CD14-positive monocyte (primary cell): Measurements from ENCODE around the gene TMTC1. TPM values are rescaled to one million over a fixed set of nuclear protein-coding genes. Genes with fewer than 3 reads are reported as not detected.
A peak's percentile ranks its signal among the peaks of the same experiment; 100 is the strongest.

Experiments used
- DNase-seq, 3 donors: peaks; one replicate each; pipeline ENCODE4 v3.0.0-alpha.2; 2011 to 2022
- H2AFZ ChIP-seq: 2 replicates; pipeline ENCODE4 v1.6.0; 2012; ENCODE audit warnings: mild to moderate bottlenecking, low read depth, low read length, inconsistent platforms; ENCODE audit not compliant: insufficient read depth, poor library complexity, severe bottlenecking
- H3K27ac ChIP-seq, 2 donors: 1 replicate in 1 of 2; 2 replicates in 1 of 2; pipeline ENCODE4 v1.5.1; 2012 to 2013; ENCODE audit warnings: low read length in 2 of 2, control low read depth in 1 of 2, inconsistent platforms in 1 of 2, low read depth in 1 of 2, mild to moderate bottlenecking in 1 of 2
- H3K27me3 ChIP-seq, 2 donors: one replicate each; pipeline versions ENCODE4 v1.6.0 to v1.6.1; 2011 to 2013; ENCODE audit warnings: low read length in 2 of 2; ENCODE audit not compliant: control insufficient read depth in 2 of 2, insufficient read depth in 2 of 2
- H3K36me3 ChIP-seq, 2 donors: replicated peaks in 1 of 2; 1 replicate in 1 of 2; 2 replicates in 1 of 2; pipeline versions ENCODE4 v1.5.1 to v1.6.1; 2012 to 2013; ENCODE audit warnings: low read length in 2 of 2, control low read depth in 1 of 2, inconsistent platforms in 1 of 2, mild to moderate bottlenecking in 1 of 2; ENCODE audit not compliant: insufficient read depth in 2 of 2, control insufficient read depth in 1 of 2
- H3K4me1 ChIP-seq, 2 donors: 1 replicate in 1 of 2; 2 replicates in 1 of 2; pipeline versions ENCODE4 v1.5.1 to v1.6.1; 2012 to 2013; ENCODE audit warnings: low read length in 2 of 2, control low read depth in 1 of 2, inconsistent platforms in 1 of 2, mild to moderate bottlenecking in 1 of 2, moderate library complexity in 1 of 2; ENCODE audit not compliant: insufficient read depth in 2 of 2, control insufficient read depth in 1 of 2
- H3K4me2 ChIP-seq: replicated peaks from 2 replicates; pipeline ENCODE3; 2012; ENCODE audit warnings: low read length, moderate library complexity, mild to moderate bottlenecking; ENCODE audit not compliant: poor library complexity, severe bottlenecking; ENCODE audit errors: extremely low read depth
- H3K4me3 ChIP-seq, 3 experiments: fragments of 200-600 bp in 1 of 3; sonication (generic) in 1 of 3; replicated peaks in 1 of 3; 1 replicate in 2 of 3; 2 replicates in 1 of 3; pipeline ENCODE4 v1.5.1; 2011 to 2013; ENCODE audit warnings: low read length in 3 of 3, mild to moderate bottlenecking in 3 of 3, control low read depth in 2 of 3, low read depth in 2 of 3, inconsistent platforms in 1 of 3, moderate library complexity in 1 of 3
- H3K79me2 ChIP-seq: 2 replicates; pipeline ENCODE4 v1.6.0; 2012; ENCODE audit warnings: mild to moderate bottlenecking, control low read depth, inconsistent platforms, low read length, moderate library complexity; ENCODE audit not compliant: insufficient read depth
- H3K9ac ChIP-seq: 2 replicates; pipeline ENCODE4 v1.6.0; 2017; ENCODE audit warnings: low read length, mild to moderate bottlenecking; ENCODE audit not compliant: insufficient read depth, poor library complexity, severe bottlenecking
- H3K9me3 ChIP-seq, 2 donors: replicated peaks in 1 of 2; 1 replicate in 1 of 2; 2 replicates in 1 of 2; pipeline versions ENCODE4 v1.5.1 to v1.6.1; 2012 to 2013; ENCODE audit warnings: low read length in 2 of 2, control low read depth in 1 of 2; ENCODE audit not compliant: control insufficient read depth in 1 of 2, insufficient read depth in 1 of 2
- H4K20me1 ChIP-seq: 2 replicates; pipeline ENCODE4 v1.6.0; 2012; ENCODE audit warnings: mild to moderate bottlenecking, low read length, control low read depth, moderate library complexity; ENCODE audit not compliant: insufficient read depth
- H3K27ac Mint-ChIP-seq, 7 donors: one replicate each; pipeline ENCODE4 v1.8.0; 2020; ENCODE audit warnings: mild to moderate bottlenecking in 7 of 7, mixed read lengths in 7 of 7, moderate library complexity in 6 of 7, inconsistent platforms in 2 of 7
- H3K27me3 Mint-ChIP-seq, 3 donors: one replicate each; pipeline ENCODE4 v1.8.0; 2021 to 2022; ENCODE audit warnings: low read depth in 3 of 3, mild to moderate bottlenecking in 3 of 3, mixed read lengths in 3 of 3, moderate library complexity in 3 of 3, inconsistent platforms in 1 of 3
- H3K36me3 Mint-ChIP-seq, 2 donors: one replicate each; pipeline ENCODE4 v1.8.0; 2020; ENCODE audit warnings: mixed read lengths in 2 of 2, inconsistent platforms in 1 of 2, mild to moderate bottlenecking in 1 of 2
- H3K4me1 Mint-ChIP-seq: one replicate; pipeline ENCODE4 v1.8.0; 2020; ENCODE audit warnings: mild to moderate bottlenecking, mixed read lengths
- H3K4me3 Mint-ChIP-seq, 2 donors: one replicate each; pipeline ENCODE4 v1.8.0; 2020; ENCODE audit warnings: mild to moderate bottlenecking in 2 of 2, mixed read lengths in 2 of 2, moderate library complexity in 1 of 2
- H3K9me3 Mint-ChIP-seq, 7 donors: one replicate each; pipeline ENCODE4 v1.8.0; 2020 to 2022; ENCODE audit warnings: mixed read lengths in 7 of 7, mild to moderate bottlenecking in 6 of 7, moderate library complexity in 6 of 7, inconsistent platforms in 2 of 7
- WGBS: methylation state at CpG from one replicate; pipeline ENCODE4 v1.1.5; 2013; ENCODE audit warnings: missing lambda C conversion rate; ENCODE audit not compliant: insufficient coverage; 5-methylcytosine and 5-hydroxymethylcytosine counted together
- intact Hi-C, 2 donors: fragments of 100-400 bp; cut with micrococcal nuclease; formaldehyde crosslinking; loops; one replicate each; pipeline versions ENCODE4 v1.15.0 to v1.15.1; 2023
- polyA plus RNA-seq, 3 donors: library from polyadenylated mRNA; depleted of rRNA in 1 of 3; unstranded in 2 of 3; stranded (reverse) in 1 of 3; fragments of 300-500 nt in 2 of 3; fragments of >200 nt in 1 of 3; fragmentation: Illumina TruSeq in 2 of 3; gene quantifications; 1 replicate in 2 of 3; 2 replicates in 1 of 3; pipeline ENCODE4 v1.2.3, GENCODE V29; 2012 to 2021
- TF ChIP-seq, protein P1 (sequence below): fragments of 200-600 bp; IDR thresholded peaks from one replicate; pipeline ENCODE4 v1.8.0; 2022; ENCODE audit warnings: antibody characterized with exemption, mild to moderate bottlenecking

TMTC1 gene
- polyA plus RNA-seq, 3 donors, result 0.57 to 5.6 (median 2.1) TPM

DNA sequence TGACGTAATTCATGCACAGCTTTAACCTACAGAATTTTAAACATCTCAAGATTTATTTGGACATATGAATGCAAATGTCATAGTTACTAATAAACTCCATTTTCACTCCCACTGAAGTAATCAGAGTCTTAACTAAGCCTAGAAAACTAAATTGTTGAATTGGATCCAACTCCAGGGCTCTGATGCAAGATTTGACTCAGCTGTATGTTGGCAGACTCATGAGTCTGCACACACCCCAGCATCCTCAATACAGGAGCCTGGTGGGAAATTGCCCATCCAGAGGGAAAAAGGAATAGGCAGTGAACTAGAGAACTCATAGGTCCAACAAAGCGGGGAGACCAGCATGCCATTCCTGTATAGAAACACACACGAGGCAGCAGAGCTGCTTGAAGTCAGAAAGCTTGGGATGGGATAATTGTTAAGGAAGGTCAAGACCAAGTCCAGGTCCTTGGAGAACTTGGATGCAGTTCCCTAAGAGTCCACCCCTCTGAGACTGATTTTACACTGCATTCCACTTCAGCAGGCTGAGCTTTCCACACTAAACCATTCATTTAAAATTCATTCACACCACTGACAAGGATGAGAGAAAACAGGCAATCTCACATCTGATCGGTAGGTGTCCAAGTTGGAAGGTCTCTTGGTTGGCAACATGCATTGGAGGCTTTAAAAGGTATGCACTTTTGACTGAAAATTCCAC, 14.4 kb downstream of the TMTC1 start:
- H3K4me1 ChIP-seq, result peaks cover 0 to 25% of the 10 kb centered on the region in 2 donors
- TF ChIP-seq, protein P1, sequence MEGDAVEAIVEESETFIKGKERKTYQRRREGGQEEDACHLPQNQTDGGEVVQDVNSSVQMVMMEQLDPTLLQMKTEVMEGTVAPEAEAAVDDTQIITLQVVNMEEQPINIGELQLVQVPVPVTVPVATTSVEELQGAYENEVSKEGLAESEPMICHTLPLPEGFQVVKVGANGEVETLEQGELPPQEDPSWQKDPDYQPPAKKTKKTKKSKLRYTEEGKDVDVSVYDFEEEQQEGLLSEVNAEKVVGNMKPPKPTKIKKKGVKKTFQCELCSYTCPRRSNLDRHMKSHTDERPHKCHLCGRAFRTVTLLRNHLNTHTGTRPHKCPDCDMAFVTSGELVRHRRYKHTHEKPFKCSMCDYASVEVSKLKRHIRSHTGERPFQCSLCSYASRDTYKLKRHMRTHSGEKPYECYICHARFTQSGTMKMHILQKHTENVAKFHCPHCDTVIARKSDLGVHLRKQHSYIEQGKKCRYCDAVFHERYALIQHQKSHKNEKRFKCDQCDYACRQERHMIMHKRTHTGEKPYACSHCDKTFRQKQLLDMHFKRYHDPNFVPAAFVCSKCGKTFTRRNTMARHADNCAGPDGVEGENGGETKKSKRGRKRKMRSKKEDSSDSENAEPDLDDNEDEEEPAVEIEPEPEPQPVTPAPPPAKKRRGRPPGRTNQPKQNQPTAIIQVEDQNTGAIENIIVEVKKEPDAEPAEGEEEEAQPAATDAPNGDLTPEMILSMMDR, result no peak
- no peak overlapping the region for H3K9ac ChIP-seq
- 100% methylated on average over 1 of the region's 4 CpGs for WGBS
- intact Hi-C loops, result no loop called here
- peaks cover 21% of the 10 kb centered on the region for H3K4me1 Mint-ChIP-seq
- peaks cover 0 to 2% (median 2%) of the 10 kb centered on the region in 3 donors for H3K27me3 Mint-ChIP-seq
- H3K36me3 Mint-ChIP-seq, result peaks cover 1 to 17% of the 10 kb centered on the region in 2 donors
- H3K4me3 Mint-ChIP-seq, result no peak overlapping the region
- H2AFZ ChIP-seq, result no peak overlapping the region
- H3K36me3 ChIP-seq, result peaks cover 0 to 3% of the 10 kb centered on the region in 2 donors
- no peaks in the 10 kb centered on the region for H4K20me1 ChIP-seq
- H3K4me2 ChIP-seq, result no peak overlapping the region
- no peak overlapping the region for H3K27ac ChIP-seq
- DNase-seq, result peak in 1 of 3 donors; percentile 25
- H3K27me3 ChIP-seq, result no peaks in the 10 kb centered on the region
- H3K4me3 ChIP-seq, result no peak overlapping the region
- no peaks in the 10 kb centered on the region for H3K79me2 ChIP-seq
- H3K9me3 ChIP-seq, result peaks cover 0 to 5% of the 10 kb centered on the region in 2 donors
- H3K9me3 Mint-ChIP-seq, result peaks cover 0 to 6% (median 0%) of the 10 kb centered on the region in 7 donors
- H3K27ac Mint-ChIP-seq, result peak overlapping the region in 3 of 7 donors; percentile 43 to 87 (median 55)

DNA sequence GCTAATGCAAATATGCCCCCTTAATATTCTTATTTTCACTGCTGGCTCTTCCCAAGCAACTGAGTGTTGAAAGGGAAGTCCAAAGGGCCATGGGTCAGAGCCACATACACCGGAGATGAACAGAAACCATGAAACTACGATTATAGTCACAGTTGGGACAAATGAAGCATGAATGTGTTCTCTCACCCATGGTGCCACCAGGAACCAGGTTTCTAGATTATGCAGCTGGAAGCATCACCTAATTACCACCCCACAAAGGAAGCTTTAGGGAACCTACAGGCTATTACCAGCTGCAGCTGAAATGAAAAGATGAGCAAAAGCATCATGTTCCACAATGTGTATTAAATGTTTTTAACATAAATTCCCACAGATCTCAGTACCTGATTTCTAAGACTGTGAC, 15.4 kb downstream of the TMTC1 start:
- H3K27me3 Mint-ChIP-seq, result peaks cover 0 to 2% (median 0%) of the 10 kb centered on the region in 3 donors
- Histone ChIP-seq H3K4me1 (peaks cover 0 to 25% of the 10 kb centered on the region in 2 donors), H3K79me2 (no peaks in the 10 kb centered on the region), H3K27ac (no peak overlapping the region), H4K20me1 (no peaks in the 10 kb centered on the region), H2AFZ (no peak overlapping the region), H3K9ac (no peak overlapping the region), H3K9me3 (no peaks in the 10 kb centered on the region), H3K4me2 (no peak overlapping the region), H3K4me3 (no peak overlapping the region), H3K36me3 (peaks cover 0 to 3% of the 10 kb centered on the region in 2 donors), H3K27me3 (no peaks in the 10 kb centered on the region)
- peaks cover 1 to 13% of the 10 kb centered on the region in 2 donors for H3K36me3 Mint-ChIP-seq
- intact Hi-C loops, result no loop called here
- peaks cover 0 to under 1% (median 0%) of the 10 kb centered on the region in 7 donors for H3K9me3 Mint-ChIP-seq
- TF ChIP-seq, protein P1, result no peak
- H3K27ac Mint-ChIP-seq, result peak overlapping the region in 3 of 7 donors; percentile 27 to 87 (median 37)
- peaks cover 21% of the 10 kb centered on the region for H3K4me1 Mint-ChIP-seq
- WGBS, result 0% methylated on average over 2 of the region's 2 CpGs
- no peak for DNase-seq
- H3K4me3 Mint-ChIP-seq, result peak overlapping the region in 1 of 2 donors; percentile 50
